Fibroblast of pulmonary artery (primary cell): ENCODE results near the gene S100A16.

Source experiments
- DNase-seq: peaks from one replicate; pipeline ENCODE4 v3.0.0-alpha.2; 2010; ENCODE audit warnings: low read depth
- H3K4me3 ChIP-seq: replicated peaks from 2 replicates; pipeline ENCODE4 v1.5.1; 2011; ENCODE audit warnings: low read depth, mild to moderate bottlenecking, control low read depth, low read length, moderate library complexity
- TF ChIP-seq, protein P1 (sequence below): IDR thresholded peaks from 2 replicates; pipeline ENCODE4 v1.5.1; 2011; ENCODE audit warnings: mild to moderate bottlenecking, control low read depth, low read length, inconsistent platforms; ENCODE audit errors: missing control alignments

S100A16 gene

DNA sequence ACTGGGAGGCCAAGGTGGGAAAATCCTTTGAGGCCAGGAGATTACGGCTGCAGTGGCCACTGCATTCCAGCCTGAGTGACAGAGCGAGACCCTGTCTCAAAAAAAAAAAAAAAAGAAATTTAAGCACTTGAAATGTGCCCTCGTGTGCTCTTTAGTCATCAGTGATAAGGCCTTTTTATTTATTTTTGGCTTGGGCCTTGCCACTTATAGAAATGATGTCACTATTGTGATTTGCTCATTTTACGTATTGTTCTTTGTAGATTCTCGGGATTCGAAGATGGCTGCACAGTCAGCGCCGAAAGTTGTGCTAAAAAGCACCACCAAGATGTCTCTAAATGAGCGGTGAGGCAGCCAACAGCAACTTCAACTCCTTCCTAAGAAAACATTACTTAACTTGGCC lies 23.4 kb upstream of the S100A16 start:
- no peak for DNase-seq
- TF ChIP-seq, protein P1, sequence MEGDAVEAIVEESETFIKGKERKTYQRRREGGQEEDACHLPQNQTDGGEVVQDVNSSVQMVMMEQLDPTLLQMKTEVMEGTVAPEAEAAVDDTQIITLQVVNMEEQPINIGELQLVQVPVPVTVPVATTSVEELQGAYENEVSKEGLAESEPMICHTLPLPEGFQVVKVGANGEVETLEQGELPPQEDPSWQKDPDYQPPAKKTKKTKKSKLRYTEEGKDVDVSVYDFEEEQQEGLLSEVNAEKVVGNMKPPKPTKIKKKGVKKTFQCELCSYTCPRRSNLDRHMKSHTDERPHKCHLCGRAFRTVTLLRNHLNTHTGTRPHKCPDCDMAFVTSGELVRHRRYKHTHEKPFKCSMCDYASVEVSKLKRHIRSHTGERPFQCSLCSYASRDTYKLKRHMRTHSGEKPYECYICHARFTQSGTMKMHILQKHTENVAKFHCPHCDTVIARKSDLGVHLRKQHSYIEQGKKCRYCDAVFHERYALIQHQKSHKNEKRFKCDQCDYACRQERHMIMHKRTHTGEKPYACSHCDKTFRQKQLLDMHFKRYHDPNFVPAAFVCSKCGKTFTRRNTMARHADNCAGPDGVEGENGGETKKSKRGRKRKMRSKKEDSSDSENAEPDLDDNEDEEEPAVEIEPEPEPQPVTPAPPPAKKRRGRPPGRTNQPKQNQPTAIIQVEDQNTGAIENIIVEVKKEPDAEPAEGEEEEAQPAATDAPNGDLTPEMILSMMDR, result no peak
- H3K4me3 ChIP-seq, result no peak overlapping the region

DNA sequence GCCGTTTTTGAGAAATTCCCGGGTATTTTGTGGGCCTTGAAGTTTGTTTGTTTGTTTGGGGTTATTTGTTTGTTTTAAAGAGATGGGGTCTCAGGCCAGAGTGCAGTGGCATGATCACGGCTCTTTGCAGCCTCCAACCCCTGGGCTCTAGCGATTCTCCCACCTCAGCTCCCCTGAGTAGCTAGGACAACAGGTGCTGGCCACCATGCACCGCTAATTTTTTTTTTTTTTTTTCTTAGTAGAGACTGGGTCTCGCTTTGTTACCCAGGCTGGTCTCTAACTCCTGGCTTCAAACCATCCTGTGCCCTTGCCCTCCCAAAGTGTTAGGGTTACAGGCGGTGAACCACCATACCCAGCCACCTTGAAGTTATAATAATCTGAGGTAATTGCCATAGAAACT lies 22.9 kb upstream of the S100A16 start:
- H3K4me3 ChIP-seq, result peak overlapping the region; percentile 100
- TF ChIP-seq, protein P1, result no peak
- no peak for DNase-seq

DNA sequence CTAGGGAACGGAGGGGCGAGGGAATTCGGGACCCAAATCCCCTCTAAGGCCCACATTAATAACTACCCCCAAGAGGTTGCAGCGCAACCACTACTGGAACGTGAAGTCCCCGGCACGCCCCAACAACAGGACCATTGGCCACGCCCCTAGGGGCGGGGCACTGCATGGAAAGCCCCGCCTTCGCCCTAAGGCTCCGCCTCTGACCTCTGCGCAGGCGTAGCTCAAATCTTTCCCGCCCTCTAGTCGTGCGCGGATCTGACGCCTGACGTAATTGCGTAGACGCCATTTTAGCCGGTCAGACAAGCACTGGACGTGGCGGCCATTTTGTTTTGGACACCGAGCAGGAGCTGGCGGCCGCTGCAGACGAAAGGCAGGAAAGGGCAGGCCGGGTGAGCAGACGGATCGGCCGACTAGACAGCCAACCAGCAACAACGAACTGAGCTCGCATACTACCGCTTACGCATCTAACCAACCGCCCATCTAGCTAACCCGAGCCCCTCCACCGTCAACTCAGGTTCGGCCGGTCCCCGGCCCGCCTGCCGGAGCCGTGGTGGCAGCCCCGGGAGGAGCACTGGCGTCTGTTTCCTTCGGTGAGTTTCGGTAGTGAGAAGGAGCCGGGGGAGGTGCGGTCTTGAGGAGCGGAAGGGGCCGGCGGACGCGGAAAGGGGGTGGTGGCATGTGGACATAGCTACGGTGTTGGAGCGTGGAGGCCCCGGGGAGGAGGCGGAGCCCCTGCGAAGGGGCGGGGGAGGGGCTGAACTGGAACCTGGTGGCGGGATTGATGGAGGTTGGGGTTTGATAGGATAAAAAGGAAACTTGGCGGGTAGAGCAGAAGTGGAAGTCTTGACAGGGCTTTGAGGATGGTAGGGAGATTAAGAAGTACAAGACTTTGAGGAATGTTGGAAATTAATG lies 21.1 kb upstream of the S100A16 start, which contains the start of gene CHTOP:
TSS of gene CHTOP (plus strand) at position 313 of the 912 bp plus-strand sequence. CDS start 2,523 bp downstream, outside the sequence.
- TF ChIP-seq, protein P1, result no peak
- peak; percentile 99 for DNase-seq
- H3K4me3 ChIP-seq, result peak within 1 kb of the TSS; percentile 100

DNA sequence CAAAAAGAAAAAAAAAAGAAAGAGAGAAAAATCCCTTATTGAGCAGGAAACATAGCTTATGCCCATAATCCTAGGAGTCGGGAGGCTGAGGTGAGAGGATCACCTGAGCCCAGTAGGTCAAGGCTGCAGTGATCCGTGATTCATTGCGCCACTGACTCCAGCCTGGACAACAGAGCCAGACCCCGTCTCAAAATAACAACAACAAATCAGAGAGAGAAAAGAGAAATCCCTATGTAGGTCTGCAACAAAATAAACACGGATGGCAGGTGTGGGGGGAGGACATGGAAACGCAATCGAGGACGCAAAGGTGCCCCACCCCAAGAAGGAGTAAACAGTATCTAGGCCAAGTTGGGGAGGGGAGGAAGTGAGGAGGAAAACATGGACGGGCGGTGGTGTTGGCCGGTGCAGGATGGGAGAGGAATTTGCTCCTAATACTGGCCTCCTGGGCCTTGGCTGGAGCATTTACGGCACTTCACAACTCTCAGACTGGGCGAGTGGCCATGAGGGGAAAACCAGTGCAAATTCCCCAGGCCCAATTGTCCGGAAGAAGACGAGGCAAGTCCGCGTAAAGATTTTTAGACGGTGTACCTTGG lies 20.3 kb upstream of the S100A16 start:
- no peak for DNase-seq
- TF ChIP-seq, protein P1, result no peak
- H3K4me3 ChIP-seq, result peak overlapping the region; percentile 100

DNA sequence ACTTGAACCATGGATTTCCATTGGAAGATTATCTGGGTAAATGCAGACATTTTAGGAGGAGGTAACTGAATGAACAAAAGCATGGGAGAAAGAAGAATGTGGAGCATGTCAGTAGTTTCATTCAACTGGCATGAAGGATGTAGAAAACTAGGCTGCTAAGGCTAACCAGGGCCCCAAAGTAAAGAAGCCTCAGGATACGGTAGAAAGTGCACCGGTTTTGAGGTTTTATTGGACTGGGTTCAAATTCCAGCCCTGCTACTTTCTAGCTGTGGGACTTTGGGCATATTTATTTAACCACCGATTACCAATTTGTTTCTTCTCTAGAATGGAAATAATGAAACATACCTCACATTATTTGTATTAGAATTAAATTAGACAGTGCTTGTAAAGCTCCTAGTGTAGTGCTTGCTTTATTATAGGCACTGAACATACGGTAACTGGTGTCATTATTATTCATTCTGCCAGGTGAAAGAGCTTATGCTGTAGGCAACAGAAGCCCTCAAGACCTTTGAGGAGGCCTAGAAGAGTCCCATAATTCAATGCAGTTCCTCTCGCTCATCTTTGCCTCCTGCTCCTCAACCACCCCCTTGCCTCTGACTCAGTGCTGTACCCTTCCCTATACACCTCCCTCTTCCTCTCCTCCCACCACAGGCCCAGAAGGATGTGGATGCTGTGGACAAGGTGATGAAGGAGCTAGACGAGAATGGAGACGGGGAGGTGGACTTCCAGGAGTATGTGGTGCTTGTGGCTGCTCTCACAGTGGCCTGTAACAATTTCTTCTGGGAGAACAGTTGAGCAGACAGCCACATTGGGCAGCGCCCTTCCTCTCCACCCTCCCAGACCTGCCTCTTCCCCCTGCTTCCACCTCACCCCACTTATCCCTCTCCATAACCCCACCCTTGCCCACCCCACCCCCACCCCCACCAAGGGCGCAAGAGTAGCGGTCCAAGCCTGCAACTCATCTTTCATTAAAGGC lies 18.4 kb upstream of the S100A16 start:
- TF ChIP-seq, protein P1, result no peak
- no peak overlapping the region for H3K4me3 ChIP-seq
- DNase-seq, result no peak

DNA sequence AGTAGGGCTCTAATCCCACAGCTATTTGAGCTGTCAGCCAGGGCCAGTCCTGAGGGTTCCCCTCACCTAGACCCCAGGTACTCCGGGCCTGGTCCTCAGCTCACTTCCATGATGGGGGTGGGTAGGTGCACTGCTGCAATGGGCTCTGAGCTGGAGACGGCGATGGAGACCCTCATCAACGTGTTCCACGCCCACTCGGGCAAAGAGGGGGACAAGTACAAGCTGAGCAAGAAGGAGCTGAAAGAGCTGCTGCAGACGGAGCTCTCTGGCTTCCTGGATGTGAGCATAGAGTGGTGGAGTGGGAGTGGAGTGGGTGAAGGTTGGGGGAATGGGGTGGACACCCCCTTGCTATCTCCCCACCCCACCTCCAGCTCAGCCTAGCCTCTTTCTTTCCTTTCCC lies 17.4 kb upstream of the S100A16 start:
- no peak for DNase-seq
- TF ChIP-seq, protein P1, result no peak
- no peak overlapping the region for H3K4me3 ChIP-seq
